SK-N-MC (cell line): ENCODE measurements around the gene SEC16B.

ENCODE experiments used
- EZH2 ChIP-seq: fragments of 200-600 bp; sonication (generic); IDR thresholded peaks from one replicate; pipeline ENCODE4 v1.6.1; 2017; ENCODE audit warnings: antibody characterized with exemption
- POLR2AphosphoS5 ChIP-seq: IDR thresholded peaks from 2 replicates; pipeline ENCODE4 v1.6.1; 2012; ENCODE audit warnings: mild to moderate bottlenecking, low read depth, low read length, borderline replicate concordance

- TF ChIP-seq EZH2 (no peak), POLR2AphosphoS5 (no peak)
Measured at GRCh38 chr1:177945943-177946650, 23.8 kb downstream of the SEC16B start.
